ENCODE data around the gene UXS1.
"Not testable (repeated sequence)": the region's sequence is repeated elsewhere in the genome, so short reads cannot be mapped to it uniquely, and the experiment has no call there.

The UXS1 gene

GRCh38 chr2:106160786-106161261 is 33.3 kb downstream of the UXS1 start:
- no peak for DNase-seq (ENCODE audit: low read depth)

DNA sequence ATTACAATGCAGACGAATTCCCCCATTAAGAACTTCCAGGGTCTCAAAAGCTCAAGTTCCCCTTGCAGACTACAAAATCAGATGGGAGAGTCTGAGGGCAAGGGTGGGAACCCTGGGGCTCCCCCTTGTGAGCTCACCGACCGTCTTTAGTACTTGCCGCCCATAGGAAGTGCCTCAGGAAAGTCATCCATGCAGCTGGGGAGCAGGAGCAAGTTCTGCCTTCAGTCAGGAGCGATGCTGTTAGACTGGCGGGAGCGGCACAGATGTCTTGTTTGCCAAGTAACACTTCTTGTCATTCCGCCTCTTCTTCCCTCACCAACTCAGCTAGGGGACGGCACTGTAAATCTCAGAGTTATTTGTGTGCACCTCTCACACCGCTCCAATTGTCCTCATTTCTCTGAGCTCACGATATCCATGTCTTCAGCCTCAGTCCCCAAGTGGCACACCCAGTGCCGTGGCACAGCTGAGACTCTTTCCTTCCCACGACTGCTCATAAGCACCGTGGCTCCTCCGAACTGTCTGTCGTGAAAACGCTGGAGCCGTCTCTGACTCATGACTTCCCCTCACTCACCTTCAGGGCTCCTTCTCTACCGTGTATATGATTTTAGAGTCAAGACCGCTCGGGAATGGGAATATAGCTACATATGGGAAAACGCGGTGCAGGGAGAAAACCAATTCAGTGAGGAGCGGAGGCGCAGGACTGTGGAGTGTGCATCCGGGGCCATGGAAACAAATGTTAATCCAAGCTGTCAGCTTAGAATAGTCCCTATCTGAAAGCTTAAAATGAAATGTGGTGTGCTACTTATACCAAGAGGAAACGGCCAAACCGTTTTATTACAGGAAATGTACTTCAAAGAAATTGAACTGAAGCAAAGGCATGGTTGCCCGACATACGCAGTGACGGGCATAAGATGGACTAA is 34.0 kb downstream of the UXS1 start:
- no peak for DNase-seq (ENCODE audit: low read depth)

GRCh38 chr2:106158871-106159270 is 35.2 kb downstream of the UXS1 start:
- no peak for DNase-seq (ENCODE audit: low read depth)

DNA sequence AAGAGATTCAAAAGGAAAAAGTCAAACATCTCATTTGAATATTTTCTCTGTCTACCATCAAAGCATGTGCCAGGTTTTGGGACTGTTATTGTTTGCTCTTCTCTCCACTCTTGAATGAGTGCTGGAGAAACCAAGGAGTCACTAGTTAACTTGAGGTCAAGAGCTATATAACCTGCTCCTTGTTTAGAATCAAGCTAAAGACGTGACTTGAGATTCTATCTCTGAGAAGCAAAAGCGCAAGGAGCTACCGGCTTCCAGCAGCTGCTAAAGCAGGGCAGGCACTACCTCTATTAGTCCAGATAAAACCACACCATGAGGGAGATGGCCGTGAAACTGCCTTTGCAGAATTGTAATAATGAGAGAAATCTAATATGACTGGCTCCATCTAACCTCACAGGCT is 36.0 kb downstream of the UXS1 start:
- DNase-seq (ENCODE audit: low read depth): no peak

- DNase-seq (ENCODE audit: low read depth): no peak
Observed at GRCh38 chr2:106157416-106157815, 36.7 kb downstream of the UXS1 start.

- no peak for DNase-seq (ENCODE audit: low read depth)
Observed at GRCh38 chr2:106156305-106157296, 37.5 kb downstream of the UXS1 start.

- no peak for DNase-seq (ENCODE audit: low read depth)
Observed at GRCh38 chr2:106153781-106154180, 40.3 kb downstream of the UXS1 start.

DNA sequence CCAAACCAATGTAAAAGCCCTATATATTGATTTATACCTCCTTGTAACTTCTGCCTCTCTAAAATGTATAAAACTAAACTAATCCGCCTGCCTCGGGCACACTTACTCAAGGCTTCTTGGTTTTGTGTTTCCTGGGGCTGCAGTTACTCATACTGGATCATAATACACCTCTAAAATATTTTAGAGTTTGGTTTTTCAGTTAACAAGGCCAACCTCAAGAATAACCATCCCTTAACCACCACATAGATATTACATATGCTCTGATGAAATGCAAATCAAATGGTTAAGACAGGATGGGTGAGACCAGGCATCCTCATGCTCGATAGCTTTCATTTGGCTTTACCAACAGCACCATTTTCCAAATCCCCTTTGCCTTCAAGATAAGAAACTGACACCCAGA is 46.4 kb downstream of the UXS1 start:
- DNase-seq (ENCODE audit: low read depth): no peak

DNA sequence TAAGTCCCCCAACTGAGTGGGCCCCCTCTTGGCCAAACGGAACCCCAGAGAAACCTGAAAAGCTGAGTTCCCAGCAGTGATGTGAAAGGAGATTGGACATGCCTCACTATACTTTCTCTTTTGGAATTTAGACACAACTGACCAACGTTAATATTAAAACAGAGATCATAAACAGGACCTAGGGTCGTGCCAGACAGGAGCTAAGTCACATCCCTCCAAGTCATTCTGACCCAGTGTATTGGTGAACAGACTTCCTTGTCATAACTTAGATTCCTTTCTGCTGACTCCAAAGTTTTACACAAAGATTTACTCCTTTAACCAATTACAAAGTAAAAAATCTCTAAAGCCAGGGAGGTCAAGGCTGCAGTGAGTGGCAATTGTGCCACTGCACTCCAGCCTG is 46.9 kb downstream of the UXS1 start:
- DNase-seq (ENCODE audit: low read depth): no peak

- no peak for DNase-seq (ENCODE audit: low read depth)
Observed at GRCh38 chr2:106144621-106145331, 49.3 kb downstream of the UXS1 start.

- DNase-seq (ENCODE audit: low read depth): no peak
Observed at GRCh38 chr2:106143495-106144215, 50.4 kb downstream of the UXS1 start.

- DNase-seq (ENCODE audit: low read depth): no peak
Observed at GRCh38 chr2:106142683-106143082, 51.4 kb downstream of the UXS1 start.

DNA sequence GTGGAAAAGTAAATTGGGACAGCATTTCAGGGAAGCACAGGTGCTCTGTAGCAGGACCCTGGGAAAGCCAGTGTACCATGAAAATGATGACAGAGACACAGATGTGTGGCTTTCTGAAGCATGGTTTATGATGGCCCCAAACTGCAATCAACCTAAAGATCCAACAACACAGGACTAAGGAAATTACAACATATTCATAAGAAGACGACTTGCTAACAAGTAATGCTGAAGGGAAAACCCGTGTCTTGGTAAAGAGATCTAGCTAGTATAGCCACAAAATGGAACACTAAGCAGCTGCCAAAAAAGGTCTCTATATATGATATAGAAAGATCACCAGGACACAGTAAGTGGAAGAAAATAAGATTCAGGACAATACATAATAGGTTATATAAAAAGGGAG is 53.2 kb downstream of the UXS1 start:
- no peak for DNase-seq (ENCODE audit: low read depth)

DNA sequence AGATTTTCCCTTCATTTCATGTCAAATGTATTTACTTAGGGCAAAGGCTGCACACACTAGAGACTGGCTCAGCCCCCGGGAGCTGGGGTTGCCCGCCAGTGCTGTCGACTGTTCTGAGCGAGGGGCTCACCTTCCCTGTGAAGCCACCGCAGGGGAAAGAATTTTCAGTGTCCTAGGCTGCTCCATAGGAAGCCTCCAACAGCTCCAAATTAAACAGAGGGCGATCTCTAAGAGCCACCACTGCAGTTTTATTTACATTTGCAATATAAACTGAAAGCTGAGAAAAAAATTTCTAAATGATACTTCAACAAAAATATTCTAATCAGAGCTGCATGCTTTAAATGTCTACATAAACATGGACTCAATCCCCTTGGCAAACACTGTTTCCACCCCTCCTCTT is 54.0 kb downstream of the UXS1 start:
- no peak for DNase-seq (ENCODE audit: low read depth)

DNA sequence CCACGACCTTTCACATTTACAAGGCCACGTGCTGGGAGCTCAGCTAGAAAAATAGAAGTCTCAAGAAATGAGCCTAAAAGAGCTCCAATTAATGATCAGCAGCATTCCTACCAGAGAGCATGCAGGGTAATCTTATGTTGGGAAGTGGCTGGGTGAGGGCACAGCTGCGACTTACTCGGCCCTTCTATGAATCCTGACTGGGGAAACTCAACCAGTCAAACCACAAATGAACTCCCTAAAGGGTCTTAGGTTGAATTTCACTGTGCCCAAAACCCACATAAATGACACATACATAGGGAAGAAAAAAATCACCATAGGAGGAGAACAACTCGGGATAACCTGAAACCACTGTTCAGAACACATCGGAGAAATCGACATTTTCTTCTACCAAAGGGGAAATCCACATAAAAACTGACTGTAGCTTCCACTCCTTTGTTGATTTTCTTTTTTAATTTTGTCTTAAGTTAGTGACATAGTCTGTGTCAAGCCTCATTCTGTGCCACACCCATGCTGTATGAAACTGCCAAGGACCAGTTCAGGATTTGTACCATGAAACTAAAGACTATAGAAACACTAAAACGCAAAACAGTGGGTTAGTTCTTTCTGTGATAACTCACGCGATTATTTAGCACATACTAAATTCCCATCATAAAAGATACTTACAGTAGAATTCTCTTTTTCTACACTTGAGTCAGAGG is 54.7 kb downstream of the UXS1 start:
- no peak for DNase-seq (ENCODE audit: low read depth)

GRCh38 chr2:106138543-106139237 is 55.4 kb downstream of the UXS1 start:
- DNase-seq (ENCODE audit: low read depth): no peak

DNA sequence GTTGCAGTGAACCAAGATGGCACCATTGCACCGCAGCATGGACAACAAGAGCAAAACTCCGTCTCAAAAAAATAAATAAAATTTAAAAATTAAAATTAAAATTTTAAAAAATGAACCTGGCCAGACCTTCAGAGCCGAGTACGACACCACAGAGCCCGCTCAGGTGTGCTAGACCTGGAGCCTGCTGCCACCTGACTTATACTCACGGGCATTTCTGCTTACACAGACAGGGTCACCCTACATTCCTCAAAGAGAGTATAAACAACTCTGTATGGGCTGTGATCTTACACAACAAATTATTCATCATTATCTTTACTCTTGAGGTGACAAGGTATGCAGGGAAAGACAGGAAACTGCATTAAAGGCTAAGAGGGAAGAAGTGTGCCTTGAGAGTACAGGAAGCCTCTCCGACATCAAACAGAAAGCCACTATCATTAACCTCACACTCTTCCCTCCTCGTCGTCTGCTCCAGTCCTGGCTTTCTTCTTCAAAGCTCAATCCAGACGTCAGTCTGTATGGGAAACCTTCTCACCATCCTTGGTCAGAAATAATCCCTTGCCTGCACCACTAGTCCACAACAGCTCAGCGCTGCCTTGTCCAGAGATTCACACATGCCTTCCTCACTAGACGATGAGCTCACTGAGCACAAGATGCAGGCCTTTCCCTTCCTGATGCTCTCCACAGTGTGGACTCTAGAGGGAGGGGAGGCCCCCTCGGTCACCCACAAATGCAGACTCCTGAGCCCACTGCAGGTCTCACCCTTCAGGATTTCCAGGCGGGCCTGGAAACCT is 56.2 kb downstream of the UXS1 start:
- DNase-seq (ENCODE audit: low read depth): no peak

- DNase-seq (ENCODE audit: low read depth): not testable (repeated sequence)
Observed at GRCh38 chr2:106131192-106131591, 62.9 kb downstream of the UXS1 start.
